Neuronal stem cell (in vitro differentiated cells): ENCODE results near the gene KRR1.
A peak's percentile ranks its signal among the peaks of the same experiment; 100 is the strongest.

ENCODE experiments used
- DNase-seq: peaks from one replicate; pipeline ENCODE4 v3.0.0-alpha.2; 2013; ENCODE audit warnings: low spot score
- H2AFZ ChIP-seq: one replicate; pipeline ENCODE4 v1.6.1; 2013; ENCODE audit warnings: mild to moderate bottlenecking, low read length, inconsistent platforms
- H2AK5ac ChIP-seq: 2 replicates; pipeline ENCODE4 v1.6.1; 2013; ENCODE audit warnings: low read depth, mild to moderate bottlenecking, inconsistent platforms, low read length, moderate library complexity, mixed read lengths
- H2BK120ac ChIP-seq: 2 replicates; pipeline ENCODE4 v1.6.1; 2013; ENCODE audit warnings: low read depth, mild to moderate bottlenecking, inconsistent platforms, low read length, moderate library complexity, mixed read lengths
- H2BK12ac ChIP-seq: one replicate; pipeline ENCODE4 v1.6.1; 2013; ENCODE audit warnings: low read length, inconsistent platforms
- H2BK15ac ChIP-seq: 2 replicates; pipeline ENCODE4 v1.6.1; 2013; ENCODE audit warnings: mild to moderate bottlenecking, low read length, inconsistent platforms, mixed read lengths
- H2BK5ac ChIP-seq: one replicate; pipeline ENCODE4 v1.6.1; 2013; ENCODE audit warnings: inconsistent platforms, mild to moderate bottlenecking, low read length, moderate library complexity
- H3K14ac ChIP-seq: one replicate; pipeline ENCODE4 v1.6.1; 2013; ENCODE audit warnings: low read length, inconsistent platforms
- H3K18ac ChIP-seq: 2 replicates; pipeline ENCODE4 v1.6.1; 2013; ENCODE audit warnings: low read length, inconsistent platforms
- H3K23ac ChIP-seq: 2 replicates; pipeline ENCODE4 v1.6.1; 2013; ENCODE audit warnings: low read depth, mild to moderate bottlenecking, mixed read lengths, low read length, inconsistent platforms; ENCODE audit not compliant: poor library complexity
- H3K27ac ChIP-seq: replicated peaks from 3 replicates; pipeline ENCODE4 v1.5.1; 2013; ENCODE audit warnings: low read length, inconsistent platforms
- H3K27me3 ChIP-seq, 3 experiments: 2 replicates each; pipeline ENCODE4 v1.6.1; 2013; ENCODE audit warnings: low read length in 3 of 3, mild to moderate bottlenecking in 2 of 3, inconsistent platforms in 1 of 3, low read depth in 1 of 3, mixed read lengths in 1 of 3, moderate library complexity in 1 of 3; ENCODE audit not compliant: control insufficient read depth in 3 of 3, insufficient read depth in 3 of 3
- H3K36me3 ChIP-seq, 2 donors: replicated peaks in 1 of 2; 2 replicates each; pipeline ENCODE4 v1.6.1; 2013; ENCODE audit warnings: low read length in 2 of 2; ENCODE audit not compliant: control insufficient read depth in 2 of 2, insufficient read depth in 2 of 2
- H3K4ac ChIP-seq: 2 replicates; pipeline ENCODE4 v1.6.1; 2013; ENCODE audit warnings: inconsistent platforms, mild to moderate bottlenecking, low read length, moderate library complexity
- H3K4me1 ChIP-seq, 2 donors: 1 replicate in 1 of 2; 2 replicates in 1 of 2; pipeline ENCODE4 v1.6.1; 2013; ENCODE audit warnings: low read length in 2 of 2, low read depth in 1 of 2; ENCODE audit not compliant: control insufficient read depth in 2 of 2, insufficient read depth in 1 of 2
- H3K4me2 ChIP-seq: one replicate; pipeline ENCODE4 v1.6.1; 2013; ENCODE audit warnings: mild to moderate bottlenecking, low read length, inconsistent platforms; ENCODE audit not compliant: insufficient read depth, poor library complexity, severe bottlenecking
- H3K4me3 ChIP-seq, 2 donors: 2 replicates each; pipeline ENCODE4 v1.5.1; 2013; ENCODE audit warnings: low read length in 2 of 2, mild to moderate bottlenecking in 2 of 2, inconsistent platforms in 1 of 2, moderate library complexity in 1 of 2
- H3K79me1 ChIP-seq: one replicate; pipeline ENCODE4 v1.6.1; 2013; ENCODE audit warnings: low read depth, mild to moderate bottlenecking, inconsistent platforms, low read length, moderate library complexity
- H3K9ac ChIP-seq: one replicate; pipeline ENCODE4 v1.6.1; 2013; ENCODE audit warnings: mild to moderate bottlenecking, low read depth, low read length, inconsistent platforms; ENCODE audit not compliant: poor library complexity
- H3K9me3 ChIP-seq, 2 donors: replicated peaks in 1 of 2; 2 replicates each; pipeline versions ENCODE3 to v1.6.1; 2013; ENCODE audit warnings: low read length in 2 of 2, mild to moderate bottlenecking in 2 of 2, inconsistent platforms in 1 of 2, low read depth in 1 of 2, mixed read lengths in 1 of 2, moderate library complexity in 1 of 2; ENCODE audit not compliant: control insufficient read depth in 2 of 2, insufficient read depth in 1 of 2
- H4K8ac ChIP-seq: one replicate; pipeline ENCODE4 v1.6.1; 2013; ENCODE audit warnings: low read depth, mild to moderate bottlenecking, inconsistent platforms, low read length, moderate library complexity
- H4K91ac ChIP-seq: one replicate; pipeline ENCODE4 v1.6.1; 2013; ENCODE audit warnings: low read length, low read depth, mild to moderate bottlenecking, inconsistent platforms; ENCODE audit not compliant: poor library complexity
- WGBS, 2 donors: extraction: QIAGEN DNeasy Blood & Tissue Kit; methylation state at CpG; one replicate each; pipeline ENCODE4 v1.1.7; 2013; ENCODE audit warnings: missing lambda C conversion rate in 2 of 2, mixed read lengths in 1 of 2; ENCODE audit not compliant: insufficient read length in 2 of 2, insufficient replicate concordance in 1 of 2; ENCODE audit errors: extremely low coverage in 2 of 2; 5-methylcytosine and 5-hydroxymethylcytosine counted together

The KRR1 gene

GRCh38 chr12:75483431-75483830 is 28.0 kb downstream of the KRR1 start:
- Histone ChIP-seq H3K18ac (no peak overlapping the region), H4K91ac (no peak overlapping the region), H2BK5ac (no peak overlapping the region), H2AFZ (no peak overlapping the region), H3K27ac (no peak overlapping the region), H2AK5ac (no peak overlapping the region), H2BK15ac (no peak overlapping the region), H3K4me1 (peaks cover 2 to 10% of the 10 kb centered on the region in 2 donors), H3K4ac (no peak overlapping the region), H3K23ac (no peak overlapping the region), H3K14ac (no peak overlapping the region), H3K9ac (no peak overlapping the region), H3K9me3 (no peaks in the 10 kb centered on the region), H3K4me3 (no peak overlapping the region), H4K8ac (no peak overlapping the region), H3K79me1 (no peaks in the 10 kb centered on the region), H2BK120ac (no peak overlapping the region), H3K27me3 (no peaks in the 10 kb centered on the region), H3K36me3 (no peaks in the 10 kb centered on the region), H2BK12ac (no peak overlapping the region), H3K4me2 (no peak overlapping the region)
- no peak for DNase-seq
- no CpG with 5 or more reads among the region's 2 CpGs for WGBS, 2 donors

DNA sequence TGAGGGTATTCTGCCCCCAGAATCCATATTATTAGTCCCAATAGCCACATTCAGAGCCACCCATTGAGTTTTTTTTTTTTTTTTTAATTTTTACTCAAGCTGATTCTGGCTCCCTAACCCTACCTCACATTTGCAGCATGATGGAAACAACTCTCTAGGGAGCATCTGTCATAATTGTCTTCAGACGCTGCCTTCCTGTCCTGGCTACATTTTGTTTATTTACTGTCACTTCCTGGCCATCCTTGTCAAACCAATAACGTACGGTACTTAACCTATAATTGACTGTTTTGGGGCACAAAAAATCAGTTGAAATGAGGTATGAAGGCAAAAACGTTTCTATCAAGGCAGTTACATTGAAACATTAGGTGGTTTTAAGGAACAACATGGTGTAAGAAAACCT is 28.8 kb downstream of the KRR1 start:
- Histone ChIP-seq H2AFZ (no peak overlapping the region), H4K91ac (no peak overlapping the region), H2BK120ac (no peak overlapping the region), H2BK12ac (no peak overlapping the region), H2BK5ac (no peak overlapping the region), H3K23ac (no peak overlapping the region), H3K4me2 (no peak overlapping the region), H3K14ac (no peak overlapping the region), H3K27ac (no peak overlapping the region), H2BK15ac (no peak overlapping the region), H3K9ac (no peak overlapping the region), H3K18ac (no peak overlapping the region), H3K79me1 (no peaks in the 10 kb centered on the region), H3K27me3 (no peaks in the 10 kb centered on the region), H3K4me3 (no peak overlapping the region), H3K4ac (no peak overlapping the region), H2AK5ac (no peak overlapping the region), H3K4me1 (peaks cover 2 to 10% of the 10 kb centered on the region in 2 donors), H3K9me3 (no peaks in the 10 kb centered on the region), H3K36me3 (no peaks in the 10 kb centered on the region), H4K8ac (no peak overlapping the region)
- WGBS, 2 donors = no CpG with 5 or more reads among the region's 4 CpGs
- no peak for DNase-seq

DNA sequence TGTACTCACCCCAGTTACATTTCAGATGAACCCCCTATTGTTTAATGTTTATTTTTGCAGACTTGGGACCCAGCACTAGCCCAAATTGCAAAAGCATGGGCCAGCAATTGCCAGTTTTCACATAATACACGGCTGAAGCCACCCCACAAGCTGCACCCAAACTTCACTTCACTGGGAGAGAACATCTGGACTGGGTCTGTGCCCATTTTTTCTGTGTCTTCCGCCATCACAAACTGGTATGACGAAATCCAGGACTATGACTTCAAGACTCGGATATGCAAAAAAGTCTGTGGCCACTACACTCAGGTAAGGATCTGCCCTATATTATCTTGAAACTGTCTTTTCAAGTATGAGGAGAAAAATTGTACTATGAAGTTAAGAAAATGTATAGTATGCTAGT is 29.6 kb downstream of the KRR1 start:
- Histone ChIP-seq H4K91ac (no peak overlapping the region), H3K18ac (no peak overlapping the region), H3K4me2 (no peak overlapping the region), H3K9me3 (no peaks in the 10 kb centered on the region), H3K79me1 (no peaks in the 10 kb centered on the region), H3K4ac (no peak overlapping the region), H2AFZ (peak overlapping the region; percentile 68), H3K36me3 (no peaks in the 10 kb centered on the region), H3K23ac (no peak overlapping the region), H2BK15ac (no peak overlapping the region), H2BK120ac (no peak overlapping the region), H4K8ac (no peak overlapping the region), H2AK5ac (no peak overlapping the region), H3K4me1 (peaks cover 0 to 10% of the 10 kb centered on the region in 2 donors), H3K4me3 (no peak overlapping the region), H3K27me3 (no peaks in the 10 kb centered on the region), H2BK5ac (no peak overlapping the region), H2BK12ac (no peak overlapping the region), H3K27ac (no peak overlapping the region), H3K9ac (no peak overlapping the region), H3K14ac (no peak overlapping the region)
- WGBS, 2 donors = no CpG with 5 or more reads among the region's 4 CpGs
- no peak for DNase-seq

DNA sequence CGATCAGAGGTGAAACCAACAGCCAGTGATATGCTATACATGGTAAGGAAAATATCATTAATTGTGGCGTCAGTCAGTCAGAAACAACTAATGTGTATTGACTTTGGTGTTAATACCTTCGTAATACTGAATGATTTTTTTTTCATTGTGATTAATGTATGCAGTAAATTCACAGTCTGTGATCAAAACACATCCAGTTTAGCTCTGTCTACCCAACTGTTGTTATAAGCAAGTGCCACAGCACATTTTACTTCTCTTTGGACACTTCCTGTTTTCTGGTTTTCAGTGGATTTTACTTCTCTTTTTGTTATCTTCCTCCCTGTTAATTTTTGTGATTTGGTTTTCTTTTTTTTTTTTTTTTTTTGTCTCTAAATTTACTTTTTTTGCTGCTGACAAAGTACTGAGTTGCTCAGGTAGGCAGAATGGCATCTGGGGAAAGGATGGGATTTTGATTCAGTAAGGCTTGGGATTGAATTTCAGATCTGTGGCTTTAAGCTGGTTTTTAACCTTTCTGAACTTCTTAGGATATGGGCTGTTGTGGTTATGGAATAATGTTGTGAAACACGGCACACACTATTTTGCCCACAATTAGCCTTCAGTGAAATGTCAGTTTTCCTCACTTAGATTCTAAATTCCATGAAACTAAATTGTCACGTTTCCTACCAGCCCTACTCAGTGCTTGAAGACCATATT is 30.2 kb downstream of the KRR1 start:
- Histone ChIP-seq H3K4me3 (no peak overlapping the region), H3K14ac (no peak overlapping the region), H2BK5ac (no peak overlapping the region), H3K4me1 (peaks cover 0 to 10% of the 10 kb centered on the region in 2 donors), H2AK5ac (no peak overlapping the region), H3K9ac (no peak overlapping the region), H3K79me1 (no peaks in the 10 kb centered on the region), H2AFZ (peak overlapping the region; percentile 68), H2BK120ac (no peak overlapping the region), H3K27ac (no peak overlapping the region), H3K23ac (no peak overlapping the region), H3K36me3 (no peaks in the 10 kb centered on the region), H3K4ac (no peak overlapping the region), H4K8ac (no peak overlapping the region), H2BK12ac (no peak overlapping the region), H3K9me3 (no peaks in the 10 kb centered on the region), H2BK15ac (no peak overlapping the region), H3K27me3 (no peaks in the 10 kb centered on the region), H3K4me2 (no peak overlapping the region), H4K91ac (no peak overlapping the region), H3K18ac (no peak overlapping the region)
- no peak for DNase-seq
- no CpG with 5 or more reads among the region's 5 CpGs for WGBS, 2 donors
